Right kidney (tissue), 9 donors: ENCODE data around the gene PLOD1.
"Not testable (repeated sequence)": the region's sequence is repeated elsewhere in the genome, so short reads cannot be mapped to it uniquely, and the experiment has no call there.

Experiments
- DNase-seq: peaks from one replicate; pipeline ENCODE4 v3.0.0-alpha.2; 2016
- long read RNA-seq, 8 donors: transcript quantifications; one replicate each; lab custom pipeline, GENCODE V29; 2026

Gene PLOD1
- long read RNA-seq, donor 1, transcript PLOD1-201 (19 exons, 2,940 nt) = major isoform, 14 of 100 reads
- long read RNA-seq, donor 1, partial matches to known transcripts = 85 of 100 reads
- long read RNA-seq, donor 1, other reads (novel, unspliced or antisense) = 0 of 100 reads
- long read RNA-seq, donor 2, transcript PLOD1-201 (19 exons, 2,940 nt) = major isoform, 7 of 30 reads
- long read RNA-seq, donor 2, partial matches to known transcripts = 23 of 30 reads
- long read RNA-seq, donor 2, other reads (novel, unspliced or antisense) = 0 of 30 reads
- long read RNA-seq, donor 3, partial matches to known transcripts = 9 of 12 reads
- long read RNA-seq, donor 3, other reads (novel, unspliced or antisense) = 0 of 12 reads
- long read RNA-seq, donor 4, transcript PLOD1-201 (19 exons, 2,940 nt) = major isoform, 7 of 57 reads
- long read RNA-seq, donor 4, partial matches to known transcripts = 49 of 57 reads
- long read RNA-seq, donor 4, other reads (novel, unspliced or antisense) = 0 of 57 reads
- long read RNA-seq, donor 5, transcript PLOD1-201 (19 exons, 2,940 nt) = major isoform, 19 of 45 reads
- long read RNA-seq, donor 5, partial matches to known transcripts = 26 of 45 reads
- long read RNA-seq, donor 5, other reads (novel, unspliced or antisense) = 0 of 45 reads
- long read RNA-seq, donor 6, transcript PLOD1-201 (19 exons, 2,940 nt) = major isoform, 12 of 69 reads
- long read RNA-seq, donor 6, partial matches to known transcripts = 56 of 69 reads
- long read RNA-seq, donor 6, other reads (novel, unspliced or antisense) = 0 of 69 reads
- long read RNA-seq, donor 7, transcript PLOD1-201 (19 exons, 2,940 nt) = major isoform, 23 of 43 reads
- long read RNA-seq, donor 7, partial matches to known transcripts = 17 of 43 reads
- long read RNA-seq, donor 7, other reads (novel, unspliced or antisense) = 0 of 43 reads
- long read RNA-seq, donor 8, transcript PLOD1-201 (19 exons, 2,940 nt) = major isoform, 17 of 35 reads
- long read RNA-seq, donor 8, partial matches to known transcripts = 17 of 35 reads
- long read RNA-seq, donor 8, other reads (novel, unspliced or antisense) = 0 of 35 reads

GRCh38 chr1:11934302-11935056, at the start of gene PLOD1:
PLOD1 (plus strand) TSS chr1:11934717; CDS start chr1:11934780, 63 bp downstream.
- peak; percentile 84 for DNase-seq

- no peak for DNase-seq
Measured at GRCh38 chr1:11885916-11886315, 48.6 kb upstream of the PLOD1 start.

GRCh38 chr1:11886986-11887665, 47.4 kb upstream of the PLOD1 start:
- no peak for DNase-seq

- no peak for DNase-seq
Measured at GRCh38 chr1:11887666-11888007, 46.9 kb upstream of the PLOD1 start.

- DNase-seq = no peak
Measured at GRCh38 chr1:11888206-11888876, 46.2 kb upstream of the PLOD1 start.

GRCh38 chr1:11888877-11889208, 45.7 kb upstream of the PLOD1 start:
- DNase-seq = no peak

- DNase-seq = no peak
Measured at GRCh38 chr1:11891433-11892186, 42.9 kb upstream of the PLOD1 start.

GRCh38 chr1:11893907-11894251, 40.6 kb upstream of the PLOD1 start:
- no peak for DNase-seq

GRCh38 chr1:11894501-11894900, 40.0 kb upstream of the PLOD1 start:
- DNase-seq = not testable (repeated sequence)

- DNase-seq = no peak
Measured at GRCh38 chr1:11898086-11898785, 36.3 kb upstream of the PLOD1 start.

GRCh38 chr1:11898831-11899467, 35.6 kb upstream of the PLOD1 start:
- DNase-seq = peak; percentile 45

- not testable (repeated sequence) for DNase-seq
Measured at GRCh38 chr1:11901446-11901845, 33.1 kb upstream of the PLOD1 start.

- DNase-seq = no peak
Measured at GRCh38 chr1:11903210-11903609, 31.3 kb upstream of the PLOD1 start.

- not testable (repeated sequence) for DNase-seq
Measured at GRCh38 chr1:11904156-11904555, 30.4 kb upstream of the PLOD1 start.

- no peak for DNase-seq
Measured at GRCh38 chr1:11904978-11905377, 29.5 kb upstream of the PLOD1 start.

- DNase-seq = no peak
Measured at GRCh38 chr1:11906870-11907269, 27.6 kb upstream of the PLOD1 start.

GRCh38 chr1:11907275-11908094, 27.0 kb upstream of the PLOD1 start:
- peak; percentile 93 for DNase-seq

- DNase-seq = no peak
Measured at GRCh38 chr1:11908095-11908675, 26.3 kb upstream of the PLOD1 start.
